Ovary (tissue), 3 donors: ENCODE measurements around the gene GLCCI1.

ENCODE experiments used
- EP300 ChIP-seq: sonication (generic); formaldehyde crosslinking; IDR thresholded peaks from one replicate; pipeline ENCODE4 v1.6.1; 2017; ENCODE audit warnings: antibody characterized with exemption
- POLR2A ChIP-seq: fragments of 450-650 bp; IDR thresholded peaks from one replicate; pipeline ENCODE4 v1.6.1; 2017; ENCODE audit warnings: antibody characterized with exemption, mild to moderate bottlenecking, moderate library complexity
- TF ChIP-seq, protein P1 (sequence below), 3 donors: fragments of 450-650 bp in 2 of 3; fragments of 200-600 bp in 1 of 3; IDR thresholded peaks; one replicate each; pipeline versions ENCODE4 v1.5.1 to v1.8.0; 2016 to 2022; ENCODE audit warnings: antibody characterized with exemption in 3 of 3, mild to moderate bottlenecking in 1 of 3
- donor health status: DM: no; HTN: no; CAD: no.

DNA sequence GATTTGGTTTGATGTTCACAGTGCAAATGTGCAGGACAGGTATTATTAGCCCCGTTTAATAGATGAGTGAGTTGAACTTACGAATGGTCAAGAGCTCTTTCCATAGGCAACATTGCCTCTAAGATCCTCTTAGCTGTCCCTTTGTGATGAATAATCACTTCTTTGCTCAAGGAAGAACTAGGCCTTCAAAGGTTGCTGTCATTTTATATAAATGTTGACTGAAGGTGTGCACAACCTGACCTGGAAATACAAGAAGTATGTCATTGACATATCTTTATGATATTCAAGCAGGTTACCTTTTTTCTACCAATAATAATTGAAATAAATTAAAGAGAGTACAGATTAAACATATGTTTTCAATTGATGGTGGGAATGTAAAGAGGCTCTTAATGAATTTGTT is 48.5 kb upstream of the GLCCI1 start:
- TF ChIP-seq, protein P1, sequence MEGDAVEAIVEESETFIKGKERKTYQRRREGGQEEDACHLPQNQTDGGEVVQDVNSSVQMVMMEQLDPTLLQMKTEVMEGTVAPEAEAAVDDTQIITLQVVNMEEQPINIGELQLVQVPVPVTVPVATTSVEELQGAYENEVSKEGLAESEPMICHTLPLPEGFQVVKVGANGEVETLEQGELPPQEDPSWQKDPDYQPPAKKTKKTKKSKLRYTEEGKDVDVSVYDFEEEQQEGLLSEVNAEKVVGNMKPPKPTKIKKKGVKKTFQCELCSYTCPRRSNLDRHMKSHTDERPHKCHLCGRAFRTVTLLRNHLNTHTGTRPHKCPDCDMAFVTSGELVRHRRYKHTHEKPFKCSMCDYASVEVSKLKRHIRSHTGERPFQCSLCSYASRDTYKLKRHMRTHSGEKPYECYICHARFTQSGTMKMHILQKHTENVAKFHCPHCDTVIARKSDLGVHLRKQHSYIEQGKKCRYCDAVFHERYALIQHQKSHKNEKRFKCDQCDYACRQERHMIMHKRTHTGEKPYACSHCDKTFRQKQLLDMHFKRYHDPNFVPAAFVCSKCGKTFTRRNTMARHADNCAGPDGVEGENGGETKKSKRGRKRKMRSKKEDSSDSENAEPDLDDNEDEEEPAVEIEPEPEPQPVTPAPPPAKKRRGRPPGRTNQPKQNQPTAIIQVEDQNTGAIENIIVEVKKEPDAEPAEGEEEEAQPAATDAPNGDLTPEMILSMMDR (IDR thresholded peaks at IDR 0.05): no peak
- TF ChIP-seq POLR2A (no peak), EP300 (no peak)
